Stimulated activated CD8-positive, alpha-beta memory T cell treated with anti-CD3 and anti-CD28 coated beads, Interleukin-4, amount 100 ng/mL, for 48 hours (primary cell): ENCODE results near the gene TMEM190.

ENCODE experiments used
- DNase-seq: peaks from one replicate; pipeline ENCODE4 v3.0.0-alpha.2; 2020

TMEM190 gene

DNA sequence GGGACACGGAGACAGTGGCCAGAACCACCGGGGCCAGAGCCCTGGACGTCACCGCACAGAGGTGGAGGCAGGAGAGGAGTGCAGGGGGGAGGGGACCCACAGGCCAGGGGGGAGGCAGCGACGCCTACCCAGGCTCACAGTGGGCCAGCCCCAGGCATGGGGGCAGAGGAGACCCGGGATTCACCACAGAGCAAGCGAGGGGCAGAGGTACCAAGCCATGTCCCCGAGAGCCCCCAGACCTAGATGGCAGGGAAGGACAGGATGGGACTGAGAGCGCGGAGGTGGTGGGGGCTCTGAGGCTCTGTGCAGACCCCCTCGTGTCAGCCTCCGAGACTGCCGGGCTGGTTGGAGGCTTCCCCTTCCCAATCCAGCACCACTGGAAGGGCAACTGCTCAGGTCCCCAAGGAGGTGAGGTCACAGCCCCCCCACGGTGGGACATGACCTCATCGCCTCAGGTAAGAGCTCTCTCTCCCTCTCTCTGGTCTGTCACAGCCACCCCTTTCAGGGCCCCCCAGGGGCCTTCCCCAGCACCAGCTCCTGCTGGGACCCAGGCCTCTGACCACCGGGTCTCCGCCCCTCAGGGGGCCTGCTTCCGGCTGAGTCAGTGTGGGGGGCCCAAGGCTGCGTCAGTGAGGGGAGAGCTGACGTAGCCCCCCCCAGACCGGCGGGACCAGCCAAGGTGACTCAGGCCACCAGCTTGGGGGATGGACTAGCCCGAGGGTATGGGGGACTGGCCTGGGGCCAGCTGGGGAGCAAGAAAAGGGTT lies 4.1 kb upstream of the TMEM190 start:
- DNase-seq = peak; percentile 66

DNA sequence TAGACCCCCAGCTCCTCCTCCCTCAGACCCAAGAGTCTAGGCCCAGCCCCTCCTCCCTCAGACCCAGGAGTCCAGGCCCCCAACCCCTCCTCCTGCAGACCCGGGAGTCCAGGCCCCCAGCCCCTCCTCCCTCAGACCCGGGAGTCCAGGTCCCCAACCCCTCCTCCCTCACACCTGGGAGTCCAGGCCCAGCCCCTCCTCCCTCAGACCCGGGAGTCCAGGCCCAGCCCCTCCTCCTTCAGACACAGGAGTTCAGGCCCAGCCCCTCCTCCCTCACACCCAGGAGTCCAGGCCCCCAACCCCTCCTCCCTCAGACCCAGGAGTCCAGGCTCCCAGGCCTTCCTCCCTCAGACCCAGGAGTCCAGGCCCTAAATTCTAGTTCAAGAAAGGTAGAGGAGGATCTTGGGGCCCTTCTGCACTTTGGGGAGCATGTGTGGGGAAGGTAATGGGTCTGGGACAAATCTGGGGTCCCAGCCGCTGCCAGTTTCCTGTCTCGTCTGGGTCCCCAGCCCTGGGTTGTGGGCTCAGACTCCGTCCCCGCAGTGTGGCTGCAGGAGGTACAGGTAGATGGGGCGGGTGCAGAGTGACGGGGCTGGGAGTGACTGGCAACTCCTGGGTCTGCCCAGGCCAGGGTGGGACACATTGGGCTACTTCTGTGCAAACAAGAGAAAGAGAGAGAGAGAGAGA lies 3.2 kb upstream of the TMEM190 start:
- no peak for DNase-seq

DNA sequence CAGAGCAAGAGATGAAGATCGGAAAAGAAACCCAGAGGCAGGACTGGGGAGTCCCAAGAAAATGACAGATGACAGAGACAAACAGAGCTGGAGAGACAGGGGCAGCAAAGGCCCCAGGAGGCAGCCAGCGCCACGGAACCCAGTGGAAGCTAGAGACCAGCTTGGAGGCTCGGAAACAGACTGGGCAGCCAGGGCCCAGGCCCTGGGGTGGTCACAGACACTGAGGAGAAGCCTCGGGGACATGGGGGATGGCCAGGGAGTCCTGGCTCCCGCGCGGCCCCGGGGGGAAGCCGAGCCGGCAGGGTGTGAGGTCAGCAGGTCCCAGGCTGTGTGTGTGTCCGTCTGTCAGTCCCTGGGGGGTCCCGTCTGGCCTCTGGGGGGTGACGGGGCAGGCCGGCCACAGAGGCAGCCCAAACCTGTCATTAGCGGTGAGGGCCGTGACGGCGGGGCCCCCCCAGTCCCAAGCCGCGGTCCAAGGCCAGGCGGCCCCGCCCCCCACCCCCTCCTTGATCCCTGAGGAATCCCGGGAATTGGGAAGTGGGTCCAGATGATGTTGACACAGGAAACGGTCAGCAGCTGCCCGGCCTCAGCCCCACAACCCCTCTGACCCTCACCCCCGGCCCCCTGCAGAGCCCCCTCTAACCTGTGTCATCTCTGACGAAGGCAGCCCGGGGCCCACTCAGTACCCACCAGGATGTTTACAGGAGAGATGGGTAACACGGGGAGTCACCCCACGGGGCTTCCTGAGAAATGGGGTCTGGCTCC lies 2.5 kb upstream of the TMEM190 start:
- no peak for DNase-seq

DNA sequence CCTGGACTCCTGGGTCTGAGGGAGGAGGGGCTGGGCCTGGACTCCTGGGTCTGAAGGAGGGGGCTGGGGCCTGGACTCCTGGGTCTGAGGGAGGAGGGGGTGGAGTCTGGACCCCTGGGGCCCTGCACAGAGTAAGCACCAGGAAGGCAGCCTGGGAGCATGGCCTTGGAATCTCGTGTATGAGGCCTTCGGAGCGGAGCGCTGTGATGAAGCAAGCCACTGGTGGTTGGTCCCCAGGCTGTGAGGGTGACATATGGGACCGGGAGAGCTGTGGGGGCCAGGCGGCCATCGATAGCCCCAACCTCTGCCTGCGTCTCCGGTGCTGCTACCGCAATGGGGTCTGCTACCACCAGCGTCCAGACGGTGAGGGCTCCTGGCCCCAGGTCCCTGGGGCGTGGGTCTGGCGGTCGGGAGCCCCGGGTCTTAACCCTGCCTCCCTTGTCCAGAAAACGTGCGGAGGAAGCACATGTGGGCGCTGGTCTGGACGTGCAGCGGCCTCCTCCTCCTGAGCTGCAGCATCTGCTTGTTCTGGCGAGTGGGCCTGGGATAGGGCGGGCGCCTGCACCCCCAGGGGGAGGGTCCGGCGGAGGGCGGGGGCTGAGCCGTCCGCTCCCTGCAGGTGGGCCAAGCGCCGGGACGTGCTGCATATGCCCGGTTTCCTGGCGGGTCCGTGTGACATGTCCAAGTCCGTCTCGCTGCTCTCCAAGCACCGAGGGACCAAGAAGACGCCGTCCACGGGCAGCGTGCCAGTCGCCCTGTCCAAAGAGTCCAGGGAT lies 918 bp downstream of the TMEM190 start:
- no peak for DNase-seq

DNA sequence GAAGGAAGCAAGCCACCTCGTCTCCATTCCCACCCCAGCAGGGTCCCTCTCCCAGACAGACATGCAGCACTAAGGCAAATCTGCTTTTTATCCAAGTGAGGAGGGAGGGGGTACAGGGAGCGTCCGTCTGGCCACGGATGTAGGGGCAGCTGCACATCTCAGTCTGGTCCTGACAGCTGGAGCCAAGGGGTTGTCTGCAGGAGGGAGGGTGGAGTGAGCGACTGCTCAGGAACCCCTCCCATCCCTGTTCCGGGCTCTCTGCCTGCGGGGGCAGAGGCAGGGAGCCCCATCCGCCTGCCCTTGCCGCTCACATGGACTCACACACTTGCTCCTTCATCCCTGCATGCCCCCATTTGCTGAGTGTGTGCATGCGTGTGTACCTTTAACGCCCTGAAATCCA lies 2.5 kb downstream of the TMEM190 start:
- no peak for DNase-seq

DNA sequence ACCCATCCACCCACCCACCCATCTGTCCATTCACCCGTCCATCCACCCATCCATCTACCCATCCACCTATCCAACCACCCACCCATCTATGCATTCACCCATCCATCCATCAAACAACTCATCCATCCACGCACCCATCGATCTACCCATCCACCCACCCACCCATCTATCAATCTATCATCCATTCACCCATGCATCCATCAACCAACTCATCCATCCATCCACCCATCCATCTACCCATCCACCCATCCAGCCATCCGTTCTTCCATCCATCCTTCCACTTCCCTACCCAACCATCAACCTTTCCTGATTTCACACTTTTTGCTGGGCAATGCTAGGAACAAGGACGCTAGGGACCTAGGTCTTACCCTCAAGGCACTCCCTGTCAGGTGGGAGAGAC lies 5.4 kb downstream of the TMEM190 start:
- DNase-seq = no peak

DNA sequence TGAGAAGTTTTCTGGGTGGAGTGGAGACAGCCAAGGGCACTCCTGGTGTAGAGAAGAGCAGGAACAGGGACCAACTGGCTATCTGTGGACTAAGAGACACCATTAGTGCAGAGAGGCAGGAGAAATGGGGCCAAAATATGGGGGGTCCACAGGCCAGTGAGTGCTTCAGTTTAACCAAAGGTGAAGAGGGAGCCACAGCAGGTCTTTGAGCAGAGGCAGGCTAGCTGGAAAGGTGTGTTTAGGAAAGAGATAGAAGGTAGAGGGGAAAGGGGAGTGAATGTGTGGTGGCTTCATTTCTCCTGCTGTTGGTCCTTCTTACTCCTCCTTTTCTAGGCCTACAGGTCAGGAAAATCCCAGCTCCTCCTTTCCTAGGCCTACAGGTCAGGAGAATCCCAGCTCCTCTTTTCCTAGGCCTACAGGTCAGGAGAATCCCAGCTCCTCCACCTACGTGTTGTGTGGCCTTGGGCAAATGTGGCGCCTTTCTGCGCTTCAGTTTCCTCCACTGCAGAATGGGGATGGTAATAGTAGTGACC lies 6.0 kb downstream of the TMEM190 start:
- DNase-seq = no peak

DNA sequence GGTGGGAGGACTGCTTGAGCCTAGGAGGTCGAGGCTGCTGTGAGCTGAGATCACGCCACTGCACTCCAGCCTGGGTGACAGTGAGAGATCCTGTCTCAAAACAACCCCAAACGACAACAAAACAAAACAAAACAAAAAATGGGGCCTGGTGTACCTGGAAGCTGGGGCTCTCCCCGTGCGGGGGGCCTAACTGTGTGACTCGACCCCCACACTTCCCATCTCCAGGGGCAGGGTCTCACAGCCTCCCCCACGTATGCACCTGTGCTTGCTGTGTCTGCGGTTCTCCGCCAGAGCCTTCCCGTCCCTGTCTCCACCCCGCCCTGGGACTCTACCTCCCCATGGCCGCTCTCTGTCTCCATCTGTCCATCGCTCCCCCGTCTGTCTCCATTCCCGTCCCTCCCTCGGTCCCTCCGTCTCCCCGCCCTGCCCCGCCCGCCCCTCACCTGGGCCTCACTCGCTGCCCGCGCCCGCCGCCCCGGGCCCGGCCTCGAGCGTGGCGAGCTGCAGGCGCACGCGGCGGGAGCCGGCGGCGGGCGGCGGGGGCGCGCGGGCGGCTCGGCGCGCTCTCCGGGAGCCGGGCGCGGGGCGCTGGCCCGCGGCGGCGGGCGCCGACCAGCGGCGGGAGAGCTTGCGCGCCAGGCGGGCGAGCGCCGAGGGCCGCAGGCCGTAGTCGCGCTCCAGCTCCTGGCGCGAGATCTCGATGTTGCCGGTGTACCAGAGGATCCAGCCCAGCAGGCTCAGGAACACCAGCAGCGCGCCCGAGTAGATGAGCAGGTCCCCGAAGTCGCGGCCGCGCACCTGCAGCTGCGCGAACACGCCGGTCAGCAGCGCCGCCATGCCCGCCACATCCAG lies 6.9 kb downstream of the TMEM190 start:
- peak; percentile 72 for DNase-seq

DNA sequence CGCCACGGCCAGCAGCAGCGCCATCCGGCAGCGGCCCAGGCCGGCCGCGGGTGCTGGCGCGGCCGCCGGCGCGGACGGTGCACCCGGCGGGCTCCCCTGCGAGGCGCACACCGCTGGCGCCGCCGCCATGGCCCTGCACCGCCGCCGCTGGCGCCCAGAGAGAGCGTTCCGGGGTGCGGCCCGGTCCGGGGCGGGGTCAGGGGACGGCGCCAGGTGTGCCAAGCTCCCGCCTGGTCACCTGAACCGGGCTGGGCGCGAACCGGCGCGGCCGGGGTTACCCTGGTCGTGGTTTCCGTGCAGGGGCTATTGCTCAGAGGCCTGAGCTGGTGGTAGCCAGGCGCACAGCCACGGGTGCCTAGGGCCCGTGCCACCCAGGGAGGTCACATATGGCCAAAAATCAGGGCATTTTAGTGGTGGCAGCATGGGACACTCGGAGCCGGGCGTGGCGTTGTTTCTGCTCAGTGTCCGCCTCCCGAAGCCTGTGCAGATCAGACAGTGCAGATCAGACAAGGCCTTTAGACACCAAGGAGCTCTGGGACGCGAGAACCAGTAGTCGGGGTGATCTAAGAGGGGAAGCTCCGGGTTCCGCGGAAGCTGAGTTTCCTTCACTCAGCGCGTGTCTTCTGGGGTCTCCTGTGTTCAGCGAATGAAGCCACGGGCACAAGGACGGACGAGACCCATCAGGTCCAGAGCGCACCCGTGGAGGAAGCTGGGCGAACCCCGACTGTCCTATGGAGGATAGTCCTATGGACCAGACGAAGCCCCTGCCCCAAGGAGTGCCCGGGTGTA lies 7.7 kb downstream of the TMEM190 start, which contains the start of gene TMEM238:
TMEM238 (minus strand) TSS at position 162 of the 789 bp plus-strand sequence; CDS start at position 129, 33 bp downstream.
- DNase-seq = peak; percentile 64

DNA sequence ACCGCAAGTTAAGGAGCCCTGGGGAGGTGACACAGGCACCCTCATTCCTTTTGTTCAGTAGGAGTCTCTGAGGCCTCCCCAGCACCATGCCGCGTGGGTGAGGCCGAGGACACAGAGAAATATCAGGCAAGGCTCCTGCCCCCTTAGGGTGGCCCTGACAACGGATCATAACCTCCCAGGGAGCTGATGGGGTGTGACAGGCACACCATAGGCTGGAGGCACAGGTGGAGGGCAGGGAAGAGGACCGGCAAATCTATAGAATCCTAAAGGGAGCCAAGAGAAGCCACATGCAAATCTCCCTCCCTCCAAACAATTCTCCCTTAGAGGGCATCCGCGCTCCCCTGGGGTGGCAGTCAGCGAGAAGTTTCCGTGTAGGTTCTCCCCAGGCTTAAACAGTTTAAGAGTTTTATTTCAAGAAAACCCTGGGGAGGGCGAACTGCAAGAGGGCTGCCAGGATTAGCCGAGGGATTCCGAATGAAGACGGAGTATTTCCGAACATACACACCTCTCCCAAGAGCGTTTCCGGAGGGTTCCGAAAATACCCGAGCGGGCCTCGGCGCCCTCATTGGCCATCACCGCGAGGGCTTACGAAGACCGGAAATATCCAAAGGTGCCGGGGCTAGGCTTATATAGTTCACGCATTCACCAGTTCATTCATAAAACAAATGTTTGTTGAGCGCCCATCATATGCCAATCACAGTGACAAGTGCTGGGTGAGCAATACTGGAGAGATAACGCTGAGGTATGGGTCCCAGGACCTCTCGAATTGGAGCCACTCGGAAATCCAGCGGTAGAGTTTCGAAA lies 8.5 kb downstream of the TMEM190 start:
- DNase-seq = peak; percentile 97

DNA sequence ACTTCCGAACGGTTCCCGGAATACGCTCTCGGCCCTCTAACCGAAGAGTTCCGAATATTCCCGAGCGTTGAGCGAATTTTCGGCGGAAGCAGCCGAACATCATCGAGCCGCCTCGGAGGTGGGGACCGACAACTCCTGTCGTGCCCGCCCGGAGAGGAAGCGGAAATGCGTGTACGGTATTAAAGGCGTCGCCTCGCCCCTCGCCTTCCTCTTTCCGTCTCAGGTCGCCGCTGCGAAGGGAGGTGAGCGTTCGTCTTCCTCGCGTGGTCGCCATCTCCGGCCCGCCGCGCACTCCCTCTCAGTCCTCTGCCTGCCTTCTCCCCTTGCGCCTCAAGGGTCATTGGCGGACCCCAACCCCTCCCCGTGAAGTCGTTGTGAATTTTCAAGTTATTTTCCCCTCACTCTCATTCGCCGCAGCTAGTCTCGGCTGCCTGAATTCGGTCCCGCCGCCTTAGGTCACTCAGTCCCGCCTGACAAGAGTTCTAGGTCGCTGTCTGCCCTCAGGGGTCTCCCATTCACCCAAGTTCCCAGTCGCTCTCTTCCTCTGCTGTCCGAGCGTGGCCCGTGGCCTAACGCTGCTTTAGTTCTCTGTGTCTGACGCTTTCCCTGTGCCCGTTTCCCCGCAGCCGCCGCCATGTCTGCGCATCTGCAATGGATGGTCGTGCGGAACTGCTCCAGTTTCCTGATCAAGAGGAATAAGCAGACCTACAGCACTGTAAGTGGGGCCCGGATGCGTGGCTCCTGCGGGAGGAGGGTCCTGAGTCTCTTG lies 9.3 kb downstream of the TMEM190 start, which contains the start of gene RPL28:
RPL28 (plus strand) TSS at position 209 of the 769 bp plus-strand sequence; CDS start at position 635, 426 bp downstream.
- DNase-seq = peak; percentile 98

DNA sequence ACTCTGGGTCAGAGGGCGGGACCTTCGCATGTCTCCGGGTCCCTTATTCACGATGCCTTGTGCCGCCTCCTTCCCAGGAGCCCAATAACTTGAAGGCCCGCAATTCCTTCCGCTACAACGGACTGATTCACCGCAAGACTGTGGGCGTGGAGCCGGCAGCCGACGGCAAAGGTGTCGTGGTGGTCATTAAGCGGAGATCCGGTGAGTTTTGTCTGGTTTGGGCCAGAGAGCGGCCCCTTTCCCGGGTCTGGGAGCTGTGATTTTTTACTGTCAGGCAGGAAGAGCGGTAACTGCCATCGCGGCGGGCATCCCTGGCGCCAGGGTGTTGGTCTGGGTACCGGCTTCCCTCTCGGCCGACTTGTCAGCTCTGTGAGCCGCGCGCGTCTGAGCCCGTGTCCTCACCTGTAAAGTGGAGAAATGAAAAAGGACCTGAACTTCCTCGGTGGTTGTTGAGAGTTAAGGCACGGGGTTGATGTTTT lies 9.9 kb downstream of the TMEM190 start:
- no peak for DNase-seq

DNA sequence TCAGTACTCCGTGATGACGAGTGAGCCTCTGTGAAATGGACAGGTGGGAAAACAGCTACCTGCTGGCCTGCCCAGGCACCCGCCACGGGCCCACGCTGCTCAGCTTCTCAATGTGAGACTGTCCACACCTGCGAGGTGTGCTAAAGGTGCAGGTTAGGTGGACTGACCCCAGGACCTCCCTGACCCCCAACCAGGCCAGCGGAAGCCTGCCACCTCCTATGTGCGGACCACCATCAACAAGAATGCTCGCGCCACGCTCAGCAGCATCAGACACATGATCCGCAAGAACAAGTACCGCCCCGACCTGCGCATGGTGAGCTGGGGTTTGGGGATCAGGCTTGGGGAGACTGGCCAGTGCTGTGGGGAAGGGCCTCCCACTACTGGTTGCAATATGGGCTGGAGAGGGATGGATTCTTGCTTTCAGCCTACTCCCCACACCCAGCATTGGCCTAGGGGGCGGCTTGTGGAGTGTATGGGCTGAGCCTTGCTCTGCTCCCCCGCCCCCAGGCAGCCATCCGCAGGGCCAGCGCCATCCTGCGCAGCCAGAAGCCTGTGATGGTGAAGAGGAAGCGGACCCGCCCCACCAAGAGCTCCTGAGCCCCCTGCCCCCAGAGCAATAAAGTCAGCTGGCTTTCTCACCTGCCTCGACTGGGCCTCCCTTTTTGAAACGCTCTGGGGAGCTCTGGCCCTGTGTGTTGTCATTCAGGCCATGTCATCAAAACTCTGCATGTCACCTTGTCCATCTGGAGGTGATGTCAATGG lies 11.3 kb downstream of the TMEM190 start:
- no peak for DNase-seq

DNA sequence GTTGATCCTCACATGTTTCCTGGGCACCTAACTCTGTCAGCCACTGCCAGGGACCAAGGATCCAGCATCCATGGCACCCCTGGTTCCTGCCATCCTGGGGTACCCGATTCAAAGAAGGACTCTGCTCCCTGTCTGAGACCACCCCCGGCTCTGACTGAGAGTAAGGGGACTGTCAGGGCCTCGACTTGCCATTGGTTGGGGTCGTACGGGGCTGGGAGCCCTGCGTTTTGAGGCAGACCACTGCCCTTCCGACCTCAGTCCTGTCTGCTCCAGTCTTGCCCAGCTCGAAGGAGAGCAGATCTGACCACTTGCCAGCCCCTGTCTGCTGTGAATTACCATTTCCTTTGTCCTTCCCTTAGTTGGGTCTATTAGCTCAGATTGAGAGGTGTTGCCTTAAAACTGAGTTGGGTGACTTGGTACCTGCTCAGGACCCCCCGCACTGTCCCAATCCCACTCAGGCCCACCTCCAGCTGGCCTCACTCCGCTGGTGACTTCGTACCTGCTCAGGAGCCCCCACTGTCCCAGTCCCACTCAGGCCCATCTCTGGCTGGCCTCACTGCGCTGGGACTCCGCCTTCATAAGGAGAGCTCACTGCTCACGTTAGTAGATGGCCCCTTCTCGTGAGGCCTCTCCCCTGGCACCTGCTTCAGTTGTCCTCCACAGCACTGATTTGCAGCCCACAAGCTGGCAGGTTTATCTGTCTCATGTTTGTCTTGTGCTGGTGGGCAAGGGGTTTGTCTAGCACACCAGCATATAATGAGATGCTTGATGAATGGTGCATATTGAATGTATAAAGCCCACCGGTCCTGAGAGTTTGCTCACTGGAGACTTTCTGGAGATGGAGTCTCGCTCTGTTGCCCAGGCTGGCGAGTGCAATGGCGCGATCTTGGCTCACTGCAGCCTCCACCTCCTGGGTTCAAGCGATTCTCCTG lies 13.0 kb downstream of the TMEM190 start:
- DNase-seq = no peak

DNA sequence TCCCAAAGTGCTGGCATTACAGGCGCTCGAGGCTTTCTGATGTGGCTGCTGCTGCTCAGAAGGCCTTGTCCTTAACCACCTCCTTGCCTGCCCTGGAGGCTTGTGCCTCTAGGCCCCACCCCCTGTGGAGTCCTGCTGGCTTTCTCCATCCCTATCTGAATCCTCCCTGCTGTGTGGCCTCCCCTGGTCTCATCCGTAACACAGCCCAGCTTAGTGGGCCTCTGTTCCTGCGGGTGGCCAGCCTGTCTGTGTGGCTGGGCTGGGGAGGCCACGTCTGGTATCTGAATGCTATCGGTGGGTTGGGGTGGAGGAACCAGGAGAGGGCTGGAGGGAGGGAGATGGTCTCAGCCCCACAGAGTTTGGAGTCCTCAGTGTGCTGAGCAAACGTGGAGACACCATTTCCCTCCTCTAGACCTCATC lies 13.8 kb downstream of the TMEM190 start:
- DNase-seq = no peak

DNA sequence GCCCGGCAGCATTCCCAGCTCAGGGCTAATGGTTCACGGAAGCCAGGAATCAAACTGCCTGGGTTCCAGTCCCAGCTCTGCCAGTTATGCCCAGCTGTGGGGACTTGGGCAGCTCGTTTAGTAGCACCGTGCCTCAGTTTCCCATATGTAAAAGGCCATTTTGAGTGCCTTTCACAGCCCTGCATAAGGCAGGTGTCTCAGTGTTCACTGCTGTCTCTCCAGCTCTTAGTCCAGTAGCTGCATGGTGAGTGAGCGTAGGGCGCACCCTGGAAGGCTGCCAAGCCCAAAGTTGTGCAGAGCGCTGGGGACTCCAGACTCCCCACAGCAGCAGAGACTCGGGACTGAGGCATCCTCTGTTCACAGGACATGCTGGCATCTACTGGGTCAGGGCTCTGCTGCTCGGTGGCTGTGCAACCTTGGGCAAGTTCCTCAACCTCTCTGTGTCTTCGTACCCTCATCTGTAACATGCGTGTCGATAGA lies 14.6 kb downstream of the TMEM190 start:
- no peak for DNase-seq
